Frontal cortex (tissue), 4 donors: ENCODE data around the gene MEOX1. TPM values are rescaled to one million over a fixed set of nuclear protein-coding genes. Genes with fewer than 3 reads are reported as not detected.
A peak's percentile ranks its signal among the peaks of the same experiment; 100 is the strongest.

ENCODE experiments used
- DNase-seq, 2 donors: peaks; one replicate each; pipeline ENCODE4 v3.0.0; 2012; ENCODE audit warnings: low spot score in 2 of 2
- FAIRE-seq: peaks from 2 replicates; lab custom pipeline; 2012; peaks lifted over from hg19 to GRCh38; lab: Jason Lieb, UNC
- total RNA-seq: library from RNA; depleted of rRNA; stranded (reverse); fragments of >200 nt; gene quantifications from one replicate; pipeline ENCODE4 v1.2.3, GENCODE V29; 2014
- donor health status: control.
- donor health status: control.
- donor health status: control.

Gene MEOX1
- total RNA-seq, 1 donor from 2014 or later, result 0.41 TPM

- FAIRE-seq, result no peak
Observed at GRCh38 chr17:43683928-43684653, 22.4 kb upstream of the MEOX1 start.

GRCh38 chr17:43680461-43680860 lies 18.7 kb upstream of the MEOX1 start:
- DNase-seq (no peak), FAIRE-seq (no peak)

More at GRCh38 chr17:43683928-43684653, 22.4 kb upstream of the MEOX1 start:
- DNase-seq, result no peak

GRCh38 chr17:43679911-43680310 lies 18.2 kb upstream of the MEOX1 start:
- no peak for DNase-seq
- no peak for FAIRE-seq

GRCh38 chr17:43679401-43679800 lies 17.7 kb upstream of the MEOX1 start:
- DNase-seq (no peak), FAIRE-seq (no peak)

- DNase-seq (no peak), FAIRE-seq (no peak)
Observed at GRCh38 chr17:43676471-43676870, 14.7 kb upstream of the MEOX1 start.

- DNase-seq (no peak), FAIRE-seq (no peak)
Observed at GRCh38 chr17:43674394-43674793, 12.7 kb upstream of the MEOX1 start.

- FAIRE-seq, result no peak
Observed at GRCh38 chr17:43673516-43674323, 12.0 kb upstream of the MEOX1 start.

GRCh38 chr17:43671755-43672519 lies 10.2 kb upstream of the MEOX1 start:
- FAIRE-seq, result no peak
- no peak for DNase-seq

More at GRCh38 chr17:43673516-43674323, 12.0 kb upstream of the MEOX1 start:
- peak; percentile 52 to 74 for DNase-seq

GRCh38 chr17:43671031-43671692 lies 9.4 kb upstream of the MEOX1 start:
- FAIRE-seq (no peak), DNase-seq (no peak)

- no peak for DNase-seq
- no peak for FAIRE-seq
Observed at GRCh38 chr17:43670645-43671030, 8.9 kb upstream of the MEOX1 start.

GRCh38 chr17:43669971-43670644 lies 8.4 kb upstream of the MEOX1 start:
- FAIRE-seq (no peak), DNase-seq (no peak)

- no peak for FAIRE-seq
- no peak for DNase-seq
Observed at GRCh38 chr17:43667947-43668348, 6.2 kb upstream of the MEOX1 start.

- DNase-seq (no peak), FAIRE-seq (no peak)
Observed at GRCh38 chr17:43667506-43667905, 5.8 kb upstream of the MEOX1 start.

GRCh38 chr17:43665937-43666236 lies 4.2 kb upstream of the MEOX1 start:
- FAIRE-seq (no peak), DNase-seq (no peak)

- DNase-seq (no peak), FAIRE-seq (no peak)
Observed at GRCh38 chr17:43665084-43665936, 3.6 kb upstream of the MEOX1 start.

GRCh38 chr17:43664096-43664495 lies 2.4 kb upstream of the MEOX1 start:
- FAIRE-seq, result no peak

GRCh38 chr17:43663383-43663782 lies 1.7 kb upstream of the MEOX1 start:
- FAIRE-seq, result no peak
- DNase-seq, result no peak

More at GRCh38 chr17:43664096-43664495, 2.4 kb upstream of the MEOX1 start:
- DNase-seq, result no peak

- FAIRE-seq (no peak), DNase-seq (no peak)
Observed at GRCh38 chr17:43662413-43663141, 855 bp upstream of the MEOX1 start.
